NCI-H2227 (cell line): Measurements from ENCODE around the gene CHRFAM7A.
"Not testable (repeated sequence)": the region's sequence is repeated elsewhere in the genome, so short reads cannot be mapped to it uniquely, and the experiment has no call there.

Experiments used
- DNase-seq: peaks from one replicate; lab custom pipeline; 2025; ENCODE audit not compliant: unreplicated experiment; lab: John Stamatoyannopoulos, UW

The CHRFAM7A gene

GRCh38 chr15:30321063-30321462 is 72.3 kb downstream of the CHRFAM7A start:
- not testable (repeated sequence) for DNase-seq

DNA sequence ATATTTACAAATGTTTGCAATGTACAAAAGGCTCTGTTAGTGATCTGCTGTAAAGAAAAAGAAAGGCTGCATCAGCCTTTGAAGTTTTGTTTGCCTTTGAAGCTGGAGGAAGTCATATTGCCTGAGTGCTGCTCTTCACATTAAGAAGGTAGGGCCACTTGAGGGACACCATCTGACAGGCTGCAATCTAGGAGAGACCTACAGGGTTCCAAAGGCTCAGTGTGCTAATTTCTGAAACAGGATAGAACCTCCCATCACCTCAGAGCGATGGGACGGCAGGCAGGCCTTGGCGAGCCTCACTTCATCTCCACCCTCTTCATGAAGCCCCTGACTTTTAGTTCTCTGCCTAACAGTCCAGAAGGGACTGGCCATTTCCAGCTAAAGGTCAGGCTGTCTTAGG is 77.6 kb downstream of the CHRFAM7A start:
- DNase-seq = not testable (repeated sequence)

GRCh38 chr15:30310575-30310974 is 82.8 kb downstream of the CHRFAM7A start:
- not testable (repeated sequence) for DNase-seq
